Measurements from ENCODE around the gene CDH10. TPM values are rescaled to one million over a fixed set of nuclear protein-coding genes. Genes with fewer than 3 reads are reported as not detected.

CDH10 gene
- total and polyA plus RNA-seq, 9 of the 15 experiments (the other 6 are each of a cell fraction or from before 2014, with no cell fraction given), result not detected

- H3K27ac ChIP-seq (ENCODE audit: extremely low read depth, low read depth, low read length), result no peak overlapping the region
- no peak overlapping the region for H3K4me3 ChIP-seq
- H4K20me1 ChIP-seq (replicated peaks; ENCODE audit: control insufficient read depth, insufficient read depth, low read length), result no peaks in the 10 kb centered on the region
- H3K4me1 ChIP-seq (replicated peaks in 1 of 2; ENCODE audit: control insufficient read depth in 2 of 2, insufficient read depth in 2 of 2, low read length in 2 of 2), result no peaks in the 10 kb centered on the region
- in situ Hi-C loops (cut with MboI), result no loop called here
- H3K9ac ChIP-seq (ENCODE audit: insufficient read depth in 1 of 2, low read depth in 2 of 2, low read length in 2 of 2), result no peak overlapping the region
- H3K36me3 ChIP-seq (ENCODE audit: control insufficient read depth, insufficient read depth, low read length), result no peaks in the 10 kb centered on the region
- no peak overlapping the region for H3K4me2 ChIP-seq (ENCODE audit: insufficient read depth, low read length)
- 0% methylated on average over 7 of the region's 7 CpGs for WGBS (ENCODE audit: insufficient coverage, low coverage, missing lambda C conversion rate)
- ChIA-PET POLR2A (no interaction called here), CTCF (ENCODE audit: low intra/inter-chr PET ratio) (no interaction called here)
- TF ChIP-seq ZNF518B (CRISPR knock-in tag; IDR thresholded peaks at IDR 0.05) (no peak), STAG1 (CRISPR knock-in tag; IDR thresholded peaks at IDR 0.05; ENCODE audit: borderline replicate concordance) (no peak), ZNF76 (CRISPR knock-in tag; IDR thresholded peaks at IDR 0.05; ENCODE audit: borderline replicate concordance) (no peak), LARP7 (IDR thresholded peaks at IDR 0.05) (no peak), HNRNPLL (IDR thresholded peaks at IDR 0.05; ENCODE audit: low read depth, low read length, poor library complexity, severe bottlenecking) (no peak), PML (IDR thresholded peaks at IDR 0.05; ENCODE audit: low read length) (no peak), CEBPG (CRISPR knock-in tag; IDR thresholded peaks at IDR 0.05) (no peak), CEBPG (tag; conservative IDR thresholded peaks at IDR 0.05 in 1 of 2, IDR thresholded peaks at IDR 0.05 in 1 of 2) (no peak), THRAP3 (IDR thresholded peaks at IDR 0.05; ENCODE audit: borderline replicate concordance) (no peak), MIER1 (IDR thresholded peaks at IDR 0.05; ENCODE audit: low read depth) (no peak), ZNF224 (CRISPR knock-in tag; IDR thresholded peaks at IDR 0.05) (no peak), ZNF253 (CRISPR knock-in tag; conservative IDR thresholded peaks at IDR 0.05) (no peak)
- TF ChIP-seq, protein P1, sequence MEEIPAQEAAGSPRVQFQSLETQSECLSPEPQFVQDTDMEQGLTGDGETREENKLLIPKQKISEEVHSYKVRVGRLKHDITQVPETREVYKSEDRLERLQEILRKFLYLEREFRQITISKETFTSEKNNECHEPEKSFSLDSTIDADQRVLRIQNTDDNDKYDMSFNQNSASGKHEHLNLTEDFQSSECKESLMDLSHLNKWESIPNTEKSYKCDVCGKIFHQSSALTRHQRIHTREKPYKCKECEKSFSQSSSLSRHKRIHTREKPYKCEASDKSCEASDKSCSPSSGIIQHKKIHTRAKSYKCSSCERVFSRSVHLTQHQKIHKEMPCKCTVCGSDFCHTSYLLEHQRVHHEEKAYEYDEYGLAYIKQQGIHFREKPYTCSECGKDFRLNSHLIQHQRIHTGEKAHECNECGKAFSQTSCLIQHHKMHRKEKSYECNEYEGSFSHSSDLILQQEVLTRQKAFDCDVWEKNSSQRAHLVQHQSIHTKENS (CRISPR knock-in tag; IDR thresholded peaks at IDR 0.05), result no peak
- TF ChIP-seq, protein P2, sequence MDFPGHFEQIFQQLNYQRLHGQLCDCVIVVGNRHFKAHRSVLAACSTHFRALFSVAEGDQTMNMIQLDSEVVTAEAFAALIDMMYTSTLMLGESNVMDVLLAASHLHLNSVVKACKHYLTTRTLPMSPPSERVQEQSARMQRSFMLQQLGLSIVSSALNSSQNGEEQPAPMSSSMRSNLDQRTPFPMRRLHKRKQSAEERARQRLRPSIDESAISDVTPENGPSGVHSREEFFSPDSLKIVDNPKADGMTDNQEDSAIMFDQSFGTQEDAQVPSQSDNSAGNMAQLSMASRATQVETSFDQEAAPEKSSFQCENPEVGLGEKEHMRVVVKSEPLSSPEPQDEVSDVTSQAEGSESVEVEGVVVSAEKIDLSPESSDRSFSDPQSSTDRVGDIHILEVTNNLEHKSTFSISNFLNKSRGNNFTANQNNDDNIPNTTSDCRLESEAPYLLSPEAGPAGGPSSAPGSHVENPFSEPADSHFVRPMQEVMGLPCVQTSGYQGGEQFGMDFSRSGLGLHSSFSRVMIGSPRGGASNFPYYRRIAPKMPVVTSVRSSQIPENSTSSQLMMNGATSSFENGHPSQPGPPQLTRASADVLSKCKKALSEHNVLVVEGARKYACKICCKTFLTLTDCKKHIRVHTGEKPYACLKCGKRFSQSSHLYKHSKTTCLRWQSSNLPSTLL (IDR thresholded peaks at IDR 0.05), result no peak
- H3K9me3 ChIP-seq (replicated peaks; ENCODE audit: control insufficient read depth, insufficient read depth, low read depth, low read length), result 0 out of 2 replicates have a peak, but pooled peaks cover 2% of the 10 kb centered on the region
- H3K79me2 ChIP-seq (ENCODE audit: control insufficient read depth, insufficient read depth, low read length), result no peaks in the 10 kb centered on the region
- H3K9me1 ChIP-seq (ENCODE audit: control insufficient read depth, insufficient read depth, low read length), result no peaks in the 10 kb centered on the region
- DNase-seq (ENCODE audit: extremely low read depth in 1 of 4, low spot score in 3 of 4) (no peak), FAIRE-seq (no peak), ATAC-seq (no peak)
- no peaks in the 10 kb centered on the region for H3K27me3 ChIP-seq (ENCODE audit: control insufficient read depth in 2 of 2, insufficient read depth in 2 of 2, low read length in 2 of 2)
- intact Hi-C loops (cut with micrococcal nuclease), result no loop called here
- no peak overlapping the region for H2AFZ ChIP-seq (ENCODE audit: low read depth, low read length)
- BruUV-seq (replicated peaks), result no TSS peak
Observed at GRCh38 chr5:24525414-24525813, 119.4 kb downstream of the CDH10 start.

Data from K562 (cell line).